ENCODE results near the gene PRKACB.
"Not testable (repeated sequence)": the region's sequence is repeated elsewhere in the genome, so short reads cannot be mapped to it uniquely, and the experiment has no call there.

PRKACB gene

GRCh38 chr1:84103197-84103992 lies 40.7 kb upstream of the PRKACB start:
- Histone ChIP-seq H3K4me2 (ENCODE audit: low read length, poor library complexity, severe bottlenecking) (no peak overlapping the region), H2AFZ (ENCODE audit: low read depth, low read length) (no peak overlapping the region), H4K8ac (ENCODE audit: low read length) (peak overlapping the region; percentile 7), H2BK12ac (ENCODE audit: low read length in 2 of 2) (no peak overlapping the region), H2BK15ac (ENCODE audit: low read depth, poor library complexity, severe bottlenecking) (no peak overlapping the region), H3K9me3 (ENCODE audit: control insufficient read depth, low read length) (no peaks in the 10 kb centered on the region), H2BK120ac (ENCODE audit: low read depth, low read length) (no peak overlapping the region), H3K9ac (ENCODE audit: low read length) (no peak overlapping the region), H3K27me3 (ENCODE audit: control insufficient read depth in 1 of 2, insufficient read depth in 1 of 2, low read length in 2 of 2) (no peaks in the 10 kb centered on the region), H3K23ac (ENCODE audit: low read length in 2 of 2) (no peak overlapping the region), H3K36me3 (ENCODE audit: control insufficient read depth in 1 of 2, insufficient read depth in 2 of 2, low read depth in 1 of 2, low read length in 2 of 2) (no peaks in the 10 kb centered on the region), H3K4ac (ENCODE audit: low read depth in 1 of 2, low read length in 2 of 2) (no peak overlapping the region), H3K18ac (ENCODE audit: low read depth in 1 of 2, low read length in 2 of 2) (peak overlapping the region; percentile 23 to 49), H3K27ac (ENCODE audit: low read length, poor library complexity, severe bottlenecking) (peak overlapping the region; percentile 70), H2BK5ac (ENCODE audit: low read depth, low read length, poor library complexity, severe bottlenecking) (no peak overlapping the region), H3K14ac (ENCODE audit: low read length in 2 of 2) (no peak overlapping the region), H4K91ac (ENCODE audit: low read length) (no peak overlapping the region), H2AK5ac (ENCODE audit: low read length, severe bottlenecking) (peak overlapping the region; percentile 39), H3K4me1 (ENCODE audit: control insufficient read depth, insufficient read depth, low read depth, low read length) (peaks cover 2% of the 10 kb centered on the region), H3K4me3 (ENCODE audit: insufficient read depth in 1 of 2, low read depth in 1 of 2, low read length in 2 of 2) (no peak overlapping the region), H3K79me1 (replicated peaks; ENCODE audit: low read length, poor library complexity, severe bottlenecking) (peaks cover 3% of the 10 kb centered on the region)
- 50% methylated on average over 3 of the region's 3 CpGs for WGBS
- peak; percentile 93 for DNase-seq

GRCh38 chr1:84107538-84107937 lies 36.5 kb upstream of the PRKACB start:
- H4K8ac ChIP-seq (ENCODE audit: low read length); H3K4me2 ChIP-seq (ENCODE audit: low read length, poor library complexity, severe bottlenecking); H3K4me3 ChIP-seq (ENCODE audit: insufficient read depth in 1 of 2, low read depth in 1 of 2, low read length in 2 of 2); H3K14ac ChIP-seq (ENCODE audit: low read length in 2 of 2); H2BK15ac ChIP-seq (ENCODE audit: low read depth, poor library complexity, severe bottlenecking); H3K9me3 ChIP-seq (ENCODE audit: control insufficient read depth, low read length); H2BK12ac ChIP-seq (ENCODE audit: low read length in 2 of 2); H3K79me1 ChIP-seq (replicated peaks; ENCODE audit: low read length, poor library complexity, severe bottlenecking); H3K36me3 ChIP-seq (ENCODE audit: control insufficient read depth in 1 of 2, insufficient read depth in 2 of 2, low read depth in 1 of 2, low read length in 2 of 2); H3K4ac ChIP-seq (ENCODE audit: low read depth in 1 of 2, low read length in 2 of 2); H2AFZ ChIP-seq (ENCODE audit: low read depth, low read length); H3K4me1 ChIP-seq (ENCODE audit: control insufficient read depth, insufficient read depth, low read depth, low read length); H2AK5ac ChIP-seq (ENCODE audit: low read length, severe bottlenecking); H4K91ac ChIP-seq (ENCODE audit: low read length); H3K27me3 ChIP-seq (ENCODE audit: control insufficient read depth in 1 of 2, insufficient read depth in 1 of 2, low read length in 2 of 2); H3K18ac ChIP-seq (ENCODE audit: low read depth in 1 of 2, low read length in 2 of 2); H2BK5ac ChIP-seq (ENCODE audit: low read depth, low read length, poor library complexity, severe bottlenecking); H2BK120ac ChIP-seq (ENCODE audit: low read depth, low read length); H3K23ac ChIP-seq (ENCODE audit: low read length in 2 of 2); H3K9ac ChIP-seq (ENCODE audit: low read length): not testable (repeated sequence)
- 0% methylated on average over 1 of the region's 1 CpG for WGBS
- peak; percentile 81 for DNase-seq
- H3K27ac ChIP-seq (ENCODE audit: low read length, poor library complexity, severe bottlenecking), result peak overlapping the region; percentile 22

GRCh38 chr1:84107955-84108354 lies 36.1 kb upstream of the PRKACB start:
- H3K4ac ChIP-seq (ENCODE audit: low read depth in 1 of 2, low read length in 2 of 2), result no peak overlapping the region
- H3K9ac ChIP-seq (ENCODE audit: low read length), result no peak overlapping the region
- H2AK5ac ChIP-seq (ENCODE audit: low read length, severe bottlenecking), result peak overlapping the region; percentile 48
- no peak overlapping the region for H2BK15ac ChIP-seq (ENCODE audit: low read depth, poor library complexity, severe bottlenecking)
- peak overlapping the region; percentile 22 for H3K27ac ChIP-seq (ENCODE audit: low read length, poor library complexity, severe bottlenecking)
- WGBS, result no CpG with 5 or more reads among the region's 2 CpGs
- no peak overlapping the region for H2AFZ ChIP-seq (ENCODE audit: low read depth, low read length)
- H2BK5ac ChIP-seq (ENCODE audit: low read depth, low read length, poor library complexity, severe bottlenecking), result no peak overlapping the region
- peaks cover 2% of the 10 kb centered on the region for H3K4me1 ChIP-seq (ENCODE audit: control insufficient read depth, insufficient read depth, low read depth, low read length)
- no peaks in the 10 kb centered on the region for H3K79me1 ChIP-seq (replicated peaks; ENCODE audit: low read length, poor library complexity, severe bottlenecking)
- no peak overlapping the region for H4K91ac ChIP-seq (ENCODE audit: low read length)
- no peak overlapping the region for H2BK12ac ChIP-seq (ENCODE audit: low read length in 2 of 2)
- H2BK120ac ChIP-seq (ENCODE audit: low read depth, low read length), result no peak overlapping the region
- H3K27me3 ChIP-seq (ENCODE audit: control insufficient read depth in 1 of 2, insufficient read depth in 1 of 2, low read length in 2 of 2), result no peaks in the 10 kb centered on the region
- H3K9me3 ChIP-seq (ENCODE audit: control insufficient read depth, low read length), result no peaks in the 10 kb centered on the region
- no peak overlapping the region for H3K14ac ChIP-seq (ENCODE audit: low read length in 2 of 2)
- no peak overlapping the region for H3K18ac ChIP-seq (ENCODE audit: low read depth in 1 of 2, low read length in 2 of 2)
- H3K23ac ChIP-seq (ENCODE audit: low read length in 2 of 2), result no peak overlapping the region
- H4K8ac ChIP-seq (ENCODE audit: low read length), result no peak overlapping the region
- no peak overlapping the region for H3K4me2 ChIP-seq (ENCODE audit: low read length, poor library complexity, severe bottlenecking)
- H3K4me3 ChIP-seq (ENCODE audit: insufficient read depth in 1 of 2, low read depth in 1 of 2, low read length in 2 of 2), result no peak overlapping the region
- DNase-seq, result no peak
- H3K36me3 ChIP-seq (ENCODE audit: control insufficient read depth in 1 of 2, insufficient read depth in 2 of 2, low read depth in 1 of 2, low read length in 2 of 2), result no peaks in the 10 kb centered on the region

GRCh38 chr1:84108900-84109578 lies 35.0 kb upstream of the PRKACB start:
- H2AK5ac ChIP-seq (ENCODE audit: low read length, severe bottlenecking), result no peak overlapping the region
- no peak for DNase-seq
- no peaks in the 10 kb centered on the region for H3K4me1 ChIP-seq (ENCODE audit: control insufficient read depth, insufficient read depth, low read depth, low read length)
- no peaks in the 10 kb centered on the region for H3K79me1 ChIP-seq (replicated peaks; ENCODE audit: low read length, poor library complexity, severe bottlenecking)
- H3K9me3 ChIP-seq (ENCODE audit: control insufficient read depth, low read length), result no peaks in the 10 kb centered on the region
- no peak overlapping the region for H4K8ac ChIP-seq (ENCODE audit: low read length)
- H2AFZ ChIP-seq (ENCODE audit: low read depth, low read length), result no peak overlapping the region
- H3K4me2 ChIP-seq (ENCODE audit: low read length, poor library complexity, severe bottlenecking), result no peak overlapping the region
- no peaks in the 10 kb centered on the region for H3K36me3 ChIP-seq (ENCODE audit: control insufficient read depth in 1 of 2, insufficient read depth in 2 of 2, low read depth in 1 of 2, low read length in 2 of 2)
- H3K14ac ChIP-seq (ENCODE audit: low read length in 2 of 2), result no peak overlapping the region
- no peak overlapping the region for H3K4ac ChIP-seq (ENCODE audit: low read depth in 1 of 2, low read length in 2 of 2)
- H4K91ac ChIP-seq (ENCODE audit: low read length), result no peak overlapping the region
- H3K23ac ChIP-seq (ENCODE audit: low read length in 2 of 2), result no peak overlapping the region
- no peak overlapping the region for H2BK5ac ChIP-seq (ENCODE audit: low read depth, low read length, poor library complexity, severe bottlenecking)
- H2BK120ac ChIP-seq (ENCODE audit: low read depth, low read length), result no peak overlapping the region
- no peaks in the 10 kb centered on the region for H3K27me3 ChIP-seq (ENCODE audit: control insufficient read depth in 1 of 2, insufficient read depth in 1 of 2, low read length in 2 of 2)
- no peak overlapping the region for H3K9ac ChIP-seq (ENCODE audit: low read length)
- no peak overlapping the region for H3K4me3 ChIP-seq (ENCODE audit: insufficient read depth in 1 of 2, low read depth in 1 of 2, low read length in 2 of 2)
- WGBS, result no CpG with 5 or more reads among the region's 3 CpGs
- H2BK12ac ChIP-seq (ENCODE audit: low read length in 2 of 2), result no peak overlapping the region
- no peak overlapping the region for H3K18ac ChIP-seq (ENCODE audit: low read depth in 1 of 2, low read length in 2 of 2)
- no peak overlapping the region for H2BK15ac ChIP-seq (ENCODE audit: low read depth, poor library complexity, severe bottlenecking)
- H3K27ac ChIP-seq (ENCODE audit: low read length, poor library complexity, severe bottlenecking), result no peak overlapping the region

Data from mesenchymal stem cell (in vitro differentiated cells and primary cell).